Measurements from ENCODE around the gene LBR.

- TF ChIP-seq CTCF (tag by site-specific recombination; IDR thresholded peaks at IDR 0.05) (no peak), REST (tag by site-specific recombination; IDR thresholded peaks at IDR 0.05) (no peak), KLF10 (tag by site-specific recombination; IDR thresholded peaks at IDR 0.05) (no peak)
- TF ChIP-seq, protein P1, sequence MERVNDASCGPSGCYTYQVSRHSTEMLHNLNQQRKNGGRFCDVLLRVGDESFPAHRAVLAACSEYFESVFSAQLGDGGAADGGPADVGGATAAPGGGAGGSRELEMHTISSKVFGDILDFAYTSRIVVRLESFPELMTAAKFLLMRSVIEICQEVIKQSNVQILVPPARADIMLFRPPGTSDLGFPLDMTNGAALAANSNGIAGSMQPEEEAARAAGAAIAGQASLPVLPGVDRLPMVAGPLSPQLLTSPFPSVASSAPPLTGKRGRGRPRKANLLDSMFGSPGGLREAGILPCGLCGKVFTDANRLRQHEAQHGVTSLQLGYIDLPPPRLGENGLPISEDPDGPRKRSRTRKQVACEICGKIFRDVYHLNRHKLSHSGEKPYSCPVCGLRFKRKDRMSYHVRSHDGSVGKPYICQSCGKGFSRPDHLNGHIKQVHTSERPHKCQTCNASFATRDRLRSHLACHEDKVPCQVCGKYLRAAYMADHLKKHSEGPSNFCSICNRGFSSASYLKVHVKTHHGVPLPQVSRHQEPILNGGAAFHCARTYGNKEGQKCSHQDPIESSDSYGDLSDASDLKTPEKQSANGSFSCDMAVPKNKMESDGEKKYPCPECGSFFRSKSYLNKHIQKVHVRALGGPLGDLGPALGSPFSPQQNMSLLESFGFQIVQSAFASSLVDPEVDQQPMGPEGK (tag by site-specific recombination; IDR thresholded peaks at IDR 0.05): no peak
Observed at GRCh38 chr1:225471453-225472301, 43.8 kb upstream of the LBR start.

Data from HEK293 (cell line).